ENCODE results near the gene MYH6.

MYH6 gene

DNA sequence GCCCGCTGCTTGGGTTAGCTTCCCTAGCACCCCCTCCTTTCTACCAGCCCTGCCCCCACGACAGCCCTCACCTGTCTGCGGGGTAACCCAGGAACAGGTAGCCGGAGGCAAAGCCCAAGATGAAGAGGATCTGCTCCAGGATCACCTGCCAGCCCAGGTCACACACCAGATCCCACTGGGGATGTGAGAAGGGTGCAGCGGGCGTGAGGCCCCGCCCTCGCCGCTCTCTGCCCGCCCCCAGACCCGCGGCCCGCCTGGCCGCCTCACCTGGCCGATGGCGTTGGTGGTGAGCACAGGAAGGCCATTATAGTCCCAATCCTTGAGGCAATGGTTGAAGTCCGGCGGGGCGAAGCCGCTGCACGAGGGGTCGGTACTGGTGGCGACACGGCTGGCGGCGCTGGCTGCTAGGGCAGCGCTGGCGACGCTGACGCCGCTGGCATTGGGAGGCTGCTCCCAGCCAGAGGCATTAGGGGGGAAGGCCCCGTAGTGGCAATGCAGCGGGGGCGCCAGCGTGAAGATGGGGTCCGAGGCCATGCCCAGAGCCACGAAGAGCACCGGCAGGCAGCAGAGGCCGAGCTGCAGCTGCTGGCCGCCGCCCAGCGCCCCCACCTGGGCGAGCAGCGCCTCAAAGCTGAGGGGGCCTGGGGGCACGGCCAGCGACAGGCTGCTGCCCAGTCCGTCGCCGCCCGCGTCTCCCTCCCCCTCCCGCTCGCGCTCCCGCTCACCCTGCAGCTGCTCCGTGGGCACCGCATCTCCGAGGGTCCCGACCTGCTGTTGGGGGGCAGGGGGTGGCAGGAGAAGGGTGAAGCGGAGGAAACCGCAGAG is 56.2 kb downstream of the MYH6 start:
- no peaks in the 10 kb centered on the region for H3K9me3 ChIP-seq (ENCODE audit: low read length)
- H3K4me2 ChIP-seq (ENCODE audit: low read length), result no peak overlapping the region

DNA sequence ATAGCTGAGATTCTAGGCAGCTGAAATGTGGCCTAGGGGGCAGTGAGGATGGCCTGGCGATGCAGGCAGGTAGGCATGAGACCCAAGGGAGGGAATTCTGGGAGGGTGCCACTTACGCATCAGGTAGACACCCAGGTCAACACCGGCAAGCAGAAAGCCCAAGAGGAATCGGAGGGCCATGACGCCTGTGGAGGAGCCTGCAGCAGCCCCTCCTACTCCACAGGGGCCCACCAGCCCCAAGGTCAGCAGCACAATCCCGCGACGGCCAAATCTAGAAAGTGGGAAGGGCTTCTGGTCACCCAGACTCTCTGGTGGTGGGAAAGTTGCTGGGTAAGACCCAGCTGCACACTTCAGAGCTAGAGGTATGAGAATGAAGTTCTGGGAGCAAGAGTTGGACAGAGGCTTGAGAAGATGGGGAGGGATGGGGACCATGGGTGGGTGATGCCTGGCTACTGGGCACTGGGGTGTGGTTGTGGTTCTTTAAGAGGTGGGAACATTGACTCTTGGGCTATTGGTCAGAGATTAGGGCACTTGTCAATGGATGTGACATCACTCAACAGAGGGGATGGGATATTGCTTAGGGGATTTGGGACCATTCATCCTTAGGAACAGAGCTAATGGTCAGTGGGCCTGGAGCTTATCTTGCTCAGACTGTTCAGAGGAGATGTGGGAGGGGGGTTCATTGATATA is 58.8 kb downstream of the MYH6 start:
- H3K27ac ChIP-seq (ENCODE audit: low read depth, low read length, poor library complexity, severe bottlenecking), result no peak overlapping the region
- H3K9ac ChIP-seq (ENCODE audit: low read length), result no peak overlapping the region
- no peaks in the 10 kb centered on the region for H3K36me3 ChIP-seq (ENCODE audit: insufficient read depth, low read length)
- no peaks in the 10 kb centered on the region for H3F3A ChIP-seq (ENCODE audit: insufficient read depth, low read length)
- H3K9me2 ChIP-seq (ENCODE audit: low read depth, low read length), result no peaks in the 10 kb centered on the region
- no peak overlapping the region for H3K4me2 ChIP-seq (ENCODE audit: low read length)
- no peaks in the 10 kb centered on the region for H4K20me1 ChIP-seq (ENCODE audit: insufficient read depth, low read length)
- no peak overlapping the region for H2AFZ ChIP-seq (ENCODE audit: low read length)
- no peaks in the 10 kb centered on the region for H3K27me3 ChIP-seq (ENCODE audit: insufficient read depth, low read length)
- H3K4me1 ChIP-seq (ENCODE audit: insufficient read depth, low read length, severe bottlenecking), result no peaks in the 10 kb centered on the region
- TF ChIP-seq EZH2 (IDR thresholded peaks at IDR 0.05; ENCODE audit: borderline replicate concordance, low read length), result no peak
- TF ChIP-seq, protein P1, sequence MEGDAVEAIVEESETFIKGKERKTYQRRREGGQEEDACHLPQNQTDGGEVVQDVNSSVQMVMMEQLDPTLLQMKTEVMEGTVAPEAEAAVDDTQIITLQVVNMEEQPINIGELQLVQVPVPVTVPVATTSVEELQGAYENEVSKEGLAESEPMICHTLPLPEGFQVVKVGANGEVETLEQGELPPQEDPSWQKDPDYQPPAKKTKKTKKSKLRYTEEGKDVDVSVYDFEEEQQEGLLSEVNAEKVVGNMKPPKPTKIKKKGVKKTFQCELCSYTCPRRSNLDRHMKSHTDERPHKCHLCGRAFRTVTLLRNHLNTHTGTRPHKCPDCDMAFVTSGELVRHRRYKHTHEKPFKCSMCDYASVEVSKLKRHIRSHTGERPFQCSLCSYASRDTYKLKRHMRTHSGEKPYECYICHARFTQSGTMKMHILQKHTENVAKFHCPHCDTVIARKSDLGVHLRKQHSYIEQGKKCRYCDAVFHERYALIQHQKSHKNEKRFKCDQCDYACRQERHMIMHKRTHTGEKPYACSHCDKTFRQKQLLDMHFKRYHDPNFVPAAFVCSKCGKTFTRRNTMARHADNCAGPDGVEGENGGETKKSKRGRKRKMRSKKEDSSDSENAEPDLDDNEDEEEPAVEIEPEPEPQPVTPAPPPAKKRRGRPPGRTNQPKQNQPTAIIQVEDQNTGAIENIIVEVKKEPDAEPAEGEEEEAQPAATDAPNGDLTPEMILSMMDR (IDR thresholded peaks at IDR 0.05; ENCODE audit: low read length), result no peak
- no peak overlapping the region for H3K4me3 ChIP-seq (ENCODE audit: low read depth, low read length, poor library complexity, severe bottlenecking)
- no peaks in the 10 kb centered on the region for H3K9me3 ChIP-seq (ENCODE audit: low read length)
- H3K79me2 ChIP-seq (ENCODE audit: insufficient read depth, low read length), result no peaks in the 10 kb centered on the region

More for the DNA sequence above, 56.2 kb downstream of the MYH6 start:
- Histone ChIP-seq H3F3A (ENCODE audit: insufficient read depth, low read length) (no peaks in the 10 kb centered on the region), H2AFZ (ENCODE audit: low read length) (no peak overlapping the region), H3K9ac (ENCODE audit: low read length) (no peak overlapping the region), H3K9me2 (ENCODE audit: low read depth, low read length) (no peaks in the 10 kb centered on the region), H3K36me3 (ENCODE audit: insufficient read depth, low read length) (no peaks in the 10 kb centered on the region), H3K4me1 (ENCODE audit: insufficient read depth, low read length, severe bottlenecking) (no peaks in the 10 kb centered on the region), H3K79me2 (ENCODE audit: insufficient read depth, low read length) (no peaks in the 10 kb centered on the region), H3K4me3 (ENCODE audit: low read depth, low read length, poor library complexity, severe bottlenecking) (no peak overlapping the region), H3K27ac (ENCODE audit: low read depth, low read length, poor library complexity, severe bottlenecking) (no peak overlapping the region), H4K20me1 (ENCODE audit: insufficient read depth, low read length) (no peaks in the 10 kb centered on the region), H3K27me3 (ENCODE audit: insufficient read depth, low read length) (no peaks in the 10 kb centered on the region)
- TF ChIP-seq, protein P1 (IDR thresholded peaks at IDR 0.05; ENCODE audit: low read length), result no peak
- TF ChIP-seq EZH2 (IDR thresholded peaks at IDR 0.05; ENCODE audit: borderline replicate concordance, low read length), result no peak

- Histone ChIP-seq H3K9me3 (ENCODE audit: low read length) (no peaks in the 10 kb centered on the region), H3K9ac (ENCODE audit: low read length) (no peak overlapping the region), H4K20me1 (ENCODE audit: insufficient read depth, low read length) (no peaks in the 10 kb centered on the region), H3K27ac (ENCODE audit: low read depth, low read length, poor library complexity, severe bottlenecking) (no peak overlapping the region), H3K4me2 (ENCODE audit: low read length) (no peak overlapping the region), H3F3A (ENCODE audit: insufficient read depth, low read length) (no peaks in the 10 kb centered on the region), H3K79me2 (ENCODE audit: insufficient read depth, low read length) (no peaks in the 10 kb centered on the region), H3K9me2 (ENCODE audit: low read depth, low read length) (no peaks in the 10 kb centered on the region), H3K4me3 (ENCODE audit: low read depth, low read length, poor library complexity, severe bottlenecking) (no peak overlapping the region), H3K36me3 (ENCODE audit: insufficient read depth, low read length) (no peaks in the 10 kb centered on the region), H2AFZ (ENCODE audit: low read length) (no peak overlapping the region), H3K4me1 (ENCODE audit: insufficient read depth, low read length, severe bottlenecking) (no peaks in the 10 kb centered on the region), H3K27me3 (ENCODE audit: insufficient read depth, low read length) (no peaks in the 10 kb centered on the region)
- TF ChIP-seq, protein P1 (IDR thresholded peaks at IDR 0.05; ENCODE audit: low read length), result no peak
- TF ChIP-seq EZH2 (IDR thresholded peaks at IDR 0.05; ENCODE audit: borderline replicate concordance, low read length), result no peak
Observed at GRCh38 chr14:23348297-23348655, 59.8 kb downstream of the MYH6 start.
